Subcutaneous abdominal adipose tissue (tissue), 5 donors: Measurements from ENCODE around the gene ME3.

ENCODE experiments used
- H3K27ac ChIP-seq: one replicate; pipeline ENCODE4 v1.7.0; 2013; ENCODE audit warnings: low read depth, mild to moderate bottlenecking, inconsistent platforms, low read length, moderate library complexity
- H3K27me3 ChIP-seq, 5 donors: one replicate each; pipeline ENCODE4 v1.7.0; 2013; ENCODE audit warnings: low read length in 5 of 5, inconsistent platforms in 1 of 5; ENCODE audit not compliant: control insufficient read depth in 5 of 5, insufficient read depth in 4 of 5
- H3K36me3 ChIP-seq, 5 donors: one replicate each; pipeline ENCODE4 v1.7.0; 2013; ENCODE audit warnings: low read length in 5 of 5; ENCODE audit not compliant: control insufficient read depth in 5 of 5, insufficient read depth in 5 of 5
- H3K4me1 ChIP-seq, 5 donors: one replicate each; pipeline ENCODE4 v1.7.0; 2013; ENCODE audit warnings: low read length in 5 of 5, mild to moderate bottlenecking in 3 of 5, moderate library complexity in 1 of 5; ENCODE audit not compliant: control insufficient read depth in 5 of 5, insufficient read depth in 5 of 5
- H3K4me3 ChIP-seq, 5 donors: one replicate each; pipeline ENCODE4 v1.7.0; 2013; ENCODE audit warnings: low read length in 5 of 5, low read depth in 1 of 5
- H3K9ac ChIP-seq, 5 donors: one replicate each; pipeline ENCODE4 v1.7.0; 2013; ENCODE audit warnings: low read length in 5 of 5, mild to moderate bottlenecking in 4 of 5, moderate library complexity in 3 of 5
- H3K9me3 ChIP-seq, 5 donors: one replicate each; pipeline ENCODE4 v1.7.0; 2013; ENCODE audit warnings: low read length in 5 of 5; ENCODE audit not compliant: control insufficient read depth in 5 of 5
- donor health status: healthy.
- donor health status: healthy.
- donor health status: healthy.
- donor health status: healthy.
- donor health status: healthy.

Gene ME3

GRCh38 chr11:86592659-86593451 is 79.6 kb downstream of the ME3 start:
- Histone ChIP-seq H3K9ac (no peak overlapping the region), H3K27ac (no peak overlapping the region), H3K4me3 (no peak overlapping the region)

GRCh38 chr11:86592047-86592591 is 80.3 kb downstream of the ME3 start:
- Histone ChIP-seq H3K27me3 (no peaks in the 10 kb centered on the region), H3K4me1 (peaks cover 10 to 32% (median 13%) of the 10 kb centered on the region in 5 donors), H3K36me3 (no peaks in the 10 kb centered on the region), H3K4me3 (no peak overlapping the region), H3K9me3 (no peaks in the 10 kb centered on the region), H3K27ac (no peak overlapping the region), H3K9ac (no peak overlapping the region)

More at GRCh38 chr11:86592659-86593451, 79.6 kb downstream of the ME3 start:
- Histone ChIP-seq H3K9me3 (no peaks in the 10 kb centered on the region), H3K27me3 (no peaks in the 10 kb centered on the region), H3K36me3 (no peaks in the 10 kb centered on the region), H3K4me1 (peaks cover 10 to 34% (median 17%) of the 10 kb centered on the region in 5 donors)

GRCh38 chr11:86591631-86592030 is 80.8 kb downstream of the ME3 start:
- Histone ChIP-seq H3K4me3 (no peak overlapping the region), H3K9me3 (no peaks in the 10 kb centered on the region), H3K27me3 (no peaks in the 10 kb centered on the region), H3K4me1 (peaks cover 7 to 31% (median 9%) of the 10 kb centered on the region in 5 donors), H3K27ac (no peak overlapping the region), H3K9ac (no peak overlapping the region), H3K36me3 (no peaks in the 10 kb centered on the region)

- no peaks in the 10 kb centered on the region for H3K36me3 ChIP-seq
- no peak overlapping the region for H3K9ac ChIP-seq
- H3K9me3 ChIP-seq, result no peaks in the 10 kb centered on the region
- H3K27ac ChIP-seq, result no peak overlapping the region
- H3K4me3 ChIP-seq, result no peak overlapping the region
- no peaks in the 10 kb centered on the region for H3K27me3 ChIP-seq
- H3K4me1 ChIP-seq, result peaks cover 7 to 28% (median 9%) of the 10 kb centered on the region in 5 donors
These were observed 82.4 kb downstream of the ME3 start for GRCh38 chr11:86589856-86590589.

GRCh38 chr11:86589204-86589603 is 83.2 kb downstream of the ME3 start:
- Histone ChIP-seq H3K36me3 (no peaks in the 10 kb centered on the region), H3K9me3 (no peaks in the 10 kb centered on the region), H3K27me3 (no peaks in the 10 kb centered on the region), H3K9ac (no peak overlapping the region), H3K4me3 (no peak overlapping the region), H3K27ac (no peak overlapping the region), H3K4me1 (peaks cover 7 to 28% (median 9%) of the 10 kb centered on the region in 5 donors)

GRCh38 chr11:86588566-86589090 is 83.8 kb downstream of the ME3 start:
- no peak overlapping the region for H3K9ac ChIP-seq
- H3K36me3 ChIP-seq, result no peaks in the 10 kb centered on the region
- no peak overlapping the region for H3K4me3 ChIP-seq
- peak overlapping the region; percentile 3 for H3K27ac ChIP-seq
- H3K9me3 ChIP-seq, result no peaks in the 10 kb centered on the region
- peaks cover 7 to 28% (median 9%) of the 10 kb centered on the region in 5 donors for H3K4me1 ChIP-seq
- H3K27me3 ChIP-seq, result no peaks in the 10 kb centered on the region

- no peaks in the 10 kb centered on the region for H3K9me3 ChIP-seq
- H3K27ac ChIP-seq, result no peak overlapping the region
These were observed 84.9 kb downstream of the ME3 start for GRCh38 chr11:86587264-86588193.

GRCh38 chr11:86586307-86586706 is 86.1 kb downstream of the ME3 start:
- H3K4me1 ChIP-seq, result peaks cover 0 to 17% (median 4%) of the 10 kb centered on the region in 5 donors
- H3K9ac ChIP-seq, result no peak overlapping the region
- H3K4me3 ChIP-seq, result no peak overlapping the region
- H3K27me3 ChIP-seq, result no peaks in the 10 kb centered on the region
- no peaks in the 10 kb centered on the region for H3K9me3 ChIP-seq
- no peak overlapping the region for H3K27ac ChIP-seq
- H3K36me3 ChIP-seq, result no peaks in the 10 kb centered on the region

More at GRCh38 chr11:86587264-86588193, 84.9 kb downstream of the ME3 start:
- Histone ChIP-seq H3K9ac (no peak overlapping the region), H3K27me3 (no peaks in the 10 kb centered on the region), H3K36me3 (no peaks in the 10 kb centered on the region), H3K4me3 (no peak overlapping the region), H3K4me1 (peaks cover 0 to 20% (median 7%) of the 10 kb centered on the region in 5 donors)

- Histone ChIP-seq H3K9ac (no peak overlapping the region), H3K9me3 (no peaks in the 10 kb centered on the region), H3K4me3 (no peak overlapping the region), H3K27me3 (no peaks in the 10 kb centered on the region), H3K27ac (no peak overlapping the region), H3K36me3 (no peaks in the 10 kb centered on the region), H3K4me1 (peaks cover 2 to 25% (median 18%) of the 10 kb centered on the region in 5 donors)
These were observed 89.5 kb downstream of the ME3 start for GRCh38 chr11:86582898-86583297.
